OCI-LY1 (cell line): ENCODE measurements around the gene MPZL3.

Experiments used
- H2AFZ ChIP-seq: fragments of 200-600 bp; sonication (generic), shearing (Covaris generic); 2 replicates; pipeline ENCODE4 v1.6.0; 2014; ENCODE audit warnings: antibody characterized with exemption, mild to moderate bottlenecking, low read length
- H3F3A ChIP-seq: fragments of 200-600 bp; sonication (generic), shearing (Covaris generic); 2 replicates; pipeline ENCODE4 v1.6.0; 2014; ENCODE audit warnings: mild to moderate bottlenecking, antibody characterized with exemption, low read length, moderate library complexity; ENCODE audit not compliant: insufficient read depth
- H3K27ac ChIP-seq: fragments of 200-600 bp; sonication (generic); 2 replicates; pipeline ENCODE4 v1.5.1; 2014; ENCODE audit warnings: low read length, mixed run types, mild to moderate bottlenecking, low read depth; ENCODE audit not compliant: poor library complexity, severe bottlenecking
- H3K27me3 ChIP-seq: fragments of 200-600 bp; sonication (generic); 2 replicates; pipeline ENCODE4 v1.6.0; 2014; ENCODE audit warnings: antibody characterized with exemption, mild to moderate bottlenecking, low read length, moderate library complexity; ENCODE audit not compliant: insufficient read depth
- H3K36me3 ChIP-seq: fragments of 200-600 bp; sonication (generic); 2 replicates; pipeline ENCODE4 v1.6.1; 2014; ENCODE audit warnings: mild to moderate bottlenecking, antibody characterized with exemption, low read length, moderate library complexity, mixed read lengths; ENCODE audit not compliant: insufficient read depth
- H3K4me1 ChIP-seq: fragments of 200-600 bp; sonication (generic); 2 replicates; pipeline ENCODE4 v1.5.1; 2014; ENCODE audit warnings: mild to moderate bottlenecking, low read length, moderate library complexity; ENCODE audit not compliant: insufficient read depth, severe bottlenecking
- H3K4me2 ChIP-seq: fragments of 200-600 bp; sonication (generic), shearing (Covaris generic); 2 replicates; pipeline ENCODE4 v1.6.1; 2014; ENCODE audit warnings: low read length
- H3K4me3 ChIP-seq: fragments of 200-600 bp; sonication (generic); 2 replicates; pipeline ENCODE4 v1.5.1; 2014; ENCODE audit warnings: low read length, low read depth, mild to moderate bottlenecking, mixed read lengths; ENCODE audit not compliant: poor library complexity, severe bottlenecking
- H3K79me2 ChIP-seq: fragments of 200-600 bp; shearing (Covaris generic); 2 replicates; pipeline ENCODE4 v1.6.1; 2016; ENCODE audit warnings: mixed run types, low read length, mixed read lengths; ENCODE audit not compliant: insufficient read depth
- H3K9ac ChIP-seq: fragments of 200-600 bp; sonication (generic), shearing (Covaris generic); 2 replicates; pipeline ENCODE4 v1.6.1; 2014; ENCODE audit warnings: mild to moderate bottlenecking, low read length, mixed read lengths
- H3K9me2 ChIP-seq: fragments of 200-600 bp; sonication (generic), shearing (Covaris generic); 2 replicates; pipeline ENCODE4 v1.6.1; 2014; ENCODE audit warnings: low read depth, mild to moderate bottlenecking, low read length, mixed read lengths
- H3K9me3 ChIP-seq: fragments of 200-600 bp; shearing (Covaris generic); 2 replicates; pipeline ENCODE4 v1.6.1; 2014; ENCODE audit warnings: low read length, mixed read lengths
- H4K20me1 ChIP-seq: fragments of 200-600 bp; sonication (generic), shearing (Covaris generic); 2 replicates; pipeline ENCODE4 v1.6.0; 2016; ENCODE audit warnings: mild to moderate bottlenecking, low read length; ENCODE audit not compliant: insufficient read depth
- CTCF ChIP-seq: fragments of 200-600 bp; sonication (generic), shearing (Covaris generic); IDR thresholded peaks from 2 replicates; pipeline ENCODE4 v1.5.1; 2017; ENCODE audit warnings: mild to moderate bottlenecking, antibody characterized with exemption, low read length, moderate library complexity, mixed read lengths
- EZH2 ChIP-seq: fragments of 200-600 bp; sonication (generic), shearing (Covaris generic); IDR thresholded peaks from 2 replicates; pipeline ENCODE4 v1.8.0; 2017; ENCODE audit warnings: borderline replicate concordance, mixed run types, mild to moderate bottlenecking, antibody characterized with exemption, low read length, moderate library complexity, mixed read lengths

Gene MPZL3

GRCh38 chr11:118267486-118267885 is 15.3 kb upstream of the MPZL3 start:
- Histone ChIP-seq H3K36me3 (no peaks in the 10 kb centered on the region), H3K4me2 (no peak overlapping the region), H3K9me2 (no peaks in the 10 kb centered on the region), H3K4me1 (no peaks in the 10 kb centered on the region), H3F3A (no peaks in the 10 kb centered on the region), H3K27me3 (no peaks in the 10 kb centered on the region), H3K27ac (no peak overlapping the region), H3K9me3 (no peaks in the 10 kb centered on the region), H3K79me2 (no peaks in the 10 kb centered on the region), H3K4me3 (no peak overlapping the region), H3K9ac (no peak overlapping the region), H4K20me1 (no peaks in the 10 kb centered on the region), H2AFZ (no peak overlapping the region)
- TF ChIP-seq EZH2 = no peak
- no peak for TF ChIP-seq CTCF

GRCh38 chr11:118265954-118266353 is 13.8 kb upstream of the MPZL3 start:
- no peak for TF ChIP-seq EZH2
- TF ChIP-seq CTCF = no peak
- no peaks in the 10 kb centered on the region for H3K79me2 ChIP-seq

GRCh38 chr11:118264569-118265465 is 12.7 kb upstream of the MPZL3 start:
- no peak overlapping the region for H2AFZ ChIP-seq
- H3K79me2 ChIP-seq = no peaks in the 10 kb centered on the region
- no peak overlapping the region for H3K9ac ChIP-seq

More at GRCh38 chr11:118265954-118266353, 13.8 kb upstream of the MPZL3 start:
- no peak overlapping the region for H3K4me2 ChIP-seq
- no peaks in the 10 kb centered on the region for H3K27me3 ChIP-seq
- H3K9me2 ChIP-seq = no peaks in the 10 kb centered on the region
- H3K4me1 ChIP-seq = no peaks in the 10 kb centered on the region
- no peaks in the 10 kb centered on the region for H3K36me3 ChIP-seq
- H3K4me3 ChIP-seq = no peak overlapping the region
- no peaks in the 10 kb centered on the region for H3K9me3 ChIP-seq
- H3K27ac ChIP-seq = no peak overlapping the region
- H3K9ac ChIP-seq = no peak overlapping the region
- no peaks in the 10 kb centered on the region for H4K20me1 ChIP-seq
- no peaks in the 10 kb centered on the region for H3F3A ChIP-seq
- no peak overlapping the region for H2AFZ ChIP-seq

More at GRCh38 chr11:118264569-118265465, 12.7 kb upstream of the MPZL3 start:
- no peak overlapping the region for H3K4me2 ChIP-seq
- no peaks in the 10 kb centered on the region for H3K9me2 ChIP-seq
- H3K27me3 ChIP-seq = no peaks in the 10 kb centered on the region
- no peaks in the 10 kb centered on the region for H3K9me3 ChIP-seq
- no peak overlapping the region for H3K27ac ChIP-seq
- H3F3A ChIP-seq = no peaks in the 10 kb centered on the region
- TF ChIP-seq EZH2 = no peak
- no peak for TF ChIP-seq CTCF
- no peaks in the 10 kb centered on the region for H4K20me1 ChIP-seq
- no peak overlapping the region for H3K4me3 ChIP-seq
- H3K36me3 ChIP-seq = no peaks in the 10 kb centered on the region
- H3K4me1 ChIP-seq = no peaks in the 10 kb centered on the region
